H1 (cell line): ENCODE measurements around the gene ARHGAP26. TPM values are rescaled to one million over a fixed set of nuclear protein-coding genes. Genes with fewer than 3 reads are reported as not detected.

Source experiments
- BCL11A ChIP-seq, 2 experiments: IDR thresholded peaks; one replicate each; pipeline ENCODE4 v1.6.1; 2011; ENCODE audit warnings: low read depth in 2 of 2, low read length in 2 of 2, mild to moderate bottlenecking in 2 of 2
- BRCA1 ChIP-seq: IDR thresholded peaks from 2 replicates; pipeline ENCODE4 v1.6.1; 2012; ENCODE audit warnings: low read depth, low read length, improper control_type of control experiment
- JUND ChIP-seq: IDR thresholded peaks from 2 replicates; pipeline ENCODE4 v1.6.1; 2011; ENCODE audit warnings: mild to moderate bottlenecking, improper control_type of control experiment, low read length
- PHF8 ChIP-seq: fragments of 200-600 bp; sonication (generic); conservative IDR thresholded peaks from 2 replicates; pipeline ENCODE4 v1.7.1; 2012; ENCODE audit warnings: low read depth, mild to moderate bottlenecking, inconsistent platforms, low read length, moderate library complexity
- SP1 ChIP-seq: IDR thresholded peaks from 2 replicates; pipeline ENCODE4 v1.6.1; 2011; ENCODE audit warnings: low read depth, low read length
- polyA plus RNA-seq, 7 experiments: library from polyadenylated mRNA; depleted of rRNA in 3 of 7; stranded (reverse) in 5 of 7; unstranded in 2 of 7; fragments of >200 nt in 5 of 7; fragments of 200-250 nt in 2 of 7; gene quantifications; 1 replicate in 5 of 7; 2 replicates in 1 of 7; 4 replicates in 1 of 7; pipeline versions ENCODE4 v1.2.1 to v1.2.3, GENCODE V29; 2011 to 2013; ENCODE audit warnings: missing spikeins in 2 of 7, mixed read lengths in 2 of 7
- total RNA-seq: library from RNA; stranded (reverse); fragmentation: NEBNext Ultra II Directional; extraction: Animal tissue kit (Norgen Biotek cat#: 25700); gene quantifications from 2 replicates; pipeline ENCODE4 v1.2.1, GENCODE V29; 2021

Gene ARHGAP26
- total and polyA plus RNA-seq, 2 of the 8 experiments (the other 6 are each of a cell fraction or from before 2014, with no cell fraction given) = 7.1 to 24.8 TPM

- TF ChIP-seq PHF8 = no peak
- no peak for TF ChIP-seq BRCA1
- TF ChIP-seq JUND = no peak
- TF ChIP-seq SP1 = no peak
- TF ChIP-seq BCL11A (IDR thresholded peaks at IDR 0.05; ENCODE audit: low read depth in 2 of 2, low read length in 2 of 2) = no peak
Observed at GRCh38 chr5:142792865-142793232, 22.7 kb downstream of the ARHGAP26 start (continued).
